Esophagus muscularis mucosa (tissue), 4 donors: ENCODE measurements around the gene GPX1.

Experiments
- CTCF ChIP-seq, 3 experiments: fragments of 200-600 bp in 2 of 3; fragments of 450-650 bp in 1 of 3; sonication (generic) in 2 of 3; IDR thresholded peaks; one replicate each; pipeline ENCODE4 v1.5.1; 2017 to 2019; ENCODE audit warnings: antibody characterized with exemption in 3 of 3, mild to moderate bottlenecking in 2 of 3, moderate library complexity in 1 of 3
- EP300 ChIP-seq: sonication (generic); formaldehyde crosslinking; IDR thresholded peaks from one replicate; pipeline ENCODE4 v1.6.1; 2017; ENCODE audit warnings: antibody characterized with exemption
- POLR2A ChIP-seq: fragments of 450-650 bp; IDR thresholded peaks from one replicate; pipeline ENCODE4 v1.6.1; 2017; ENCODE audit warnings: antibody characterized with exemption, moderate library complexity, mild to moderate bottlenecking, low read depth
- POLR2AphosphoS5 ChIP-seq, 2 donors: sonication (generic); formaldehyde crosslinking; IDR thresholded peaks; one replicate each; pipeline ENCODE4 v1.6.1; 2017; ENCODE audit warnings: antibody characterized with exemption in 2 of 2

GRCh38 chr3:49352890-49353421, 5.2 kb downstream of the GPX1 start:
- no peak for TF ChIP-seq CTCF (IDR thresholded peaks at IDR 0.05)
- TF ChIP-seq POLR2AphosphoS5 (IDR thresholded peaks at IDR 0.05) = no peak
- TF ChIP-seq POLR2A = no peak
- TF ChIP-seq EP300 = no peak
